Lower leg skin (tissue), 4 donors: Measurements from ENCODE around the gene CCNL1. TPM values are rescaled to one million over a fixed set of nuclear protein-coding genes. Genes with fewer than 3 reads are reported as not detected.

Source experiments
- DNase-seq, 2 donors: peaks; one replicate each; pipeline ENCODE4 v3.0.0-alpha.2; 2019; ENCODE audit warnings: low spot score in 2 of 2
- H3K4me3 ChIP-seq: fragments of 200-600 bp; sonication (generic); 2 replicates; pipeline ENCODE4 v1.5.1; 2017; ENCODE audit warnings: mild to moderate bottlenecking, low read depth; ENCODE audit not compliant: poor library complexity, severe bottlenecking
- POLR2A ChIP-seq, 2 donors: fragments of 450-650 bp; IDR thresholded peaks; one replicate each; pipeline ENCODE4 v1.6.1; 2016 to 2017; ENCODE audit warnings: antibody characterized with exemption in 2 of 2, mild to moderate bottlenecking in 1 of 2, moderate library complexity in 1 of 2
- WGBS, 2 donors: methylation state at CpG; one replicate each; pipeline ENCODE4 v1.1.5; 2018; 5-methylcytosine and 5-hydroxymethylcytosine counted together
- intact Hi-C: fragments of 100-400 bp; cut with DNase I; formaldehyde crosslinking; loops from one replicate; pipeline ENCODE4 v1.15.0; 2023; ENCODE audit warnings: low total_unique reads
- total RNA-seq, 4 donors: library from RNA; depleted of rRNA; stranded (reverse); fragments of >200 nt; gene quantifications; one replicate each; pipeline ENCODE4 v1.1.0, GENCODE V29; 2016
- TF ChIP-seq, protein P1 (sequence below), 3 donors: fragments of 450-650 bp; IDR thresholded peaks; one replicate each; pipeline ENCODE4 v1.5.1; 2016; ENCODE audit warnings: antibody characterized with exemption in 3 of 3, mild to moderate bottlenecking in 3 of 3, moderate library complexity in 2 of 3

CCNL1 gene
- total RNA-seq, 4 donors from 2014 or later: 113 to 308 (median 155) TPM

DNA sequence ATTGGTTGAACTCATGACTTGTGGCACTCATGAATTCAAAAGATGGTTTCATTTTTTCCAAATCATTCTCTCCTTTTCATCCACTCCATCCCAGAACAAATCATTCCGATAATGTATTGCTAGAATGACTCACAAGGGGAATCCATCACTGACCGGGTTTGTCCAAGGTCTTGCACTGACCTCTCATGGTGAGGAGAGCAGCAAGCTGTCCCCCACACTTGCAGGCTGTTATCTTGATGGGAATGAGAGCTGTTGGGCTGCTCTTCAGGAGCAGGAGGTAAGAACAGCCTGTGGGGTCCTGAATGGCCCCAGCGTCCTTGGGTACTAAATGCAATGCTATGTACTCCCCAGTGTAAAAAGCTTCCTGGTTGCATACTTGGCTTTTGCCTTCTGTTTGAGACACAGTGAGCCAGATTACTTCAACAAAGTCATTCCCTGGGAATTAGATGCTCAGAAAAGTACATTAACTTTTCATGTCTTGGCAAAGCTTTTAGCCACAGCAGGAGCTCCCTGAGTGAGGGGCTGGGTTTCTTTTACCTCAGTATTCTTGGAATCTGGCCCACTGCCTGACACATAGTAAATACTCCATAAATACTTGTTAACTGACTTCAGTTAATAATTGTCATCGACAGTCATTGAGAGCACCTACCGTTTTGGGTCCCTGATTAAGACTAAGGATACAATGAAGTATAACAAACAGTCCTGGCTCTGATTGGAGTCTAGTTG, 24.1 kb downstream of the CCNL1 start:
- WGBS, 2 donors: 68 to 76% methylated on average over 5 of the region's 5 CpGs
- DNase-seq: no peak

DNA sequence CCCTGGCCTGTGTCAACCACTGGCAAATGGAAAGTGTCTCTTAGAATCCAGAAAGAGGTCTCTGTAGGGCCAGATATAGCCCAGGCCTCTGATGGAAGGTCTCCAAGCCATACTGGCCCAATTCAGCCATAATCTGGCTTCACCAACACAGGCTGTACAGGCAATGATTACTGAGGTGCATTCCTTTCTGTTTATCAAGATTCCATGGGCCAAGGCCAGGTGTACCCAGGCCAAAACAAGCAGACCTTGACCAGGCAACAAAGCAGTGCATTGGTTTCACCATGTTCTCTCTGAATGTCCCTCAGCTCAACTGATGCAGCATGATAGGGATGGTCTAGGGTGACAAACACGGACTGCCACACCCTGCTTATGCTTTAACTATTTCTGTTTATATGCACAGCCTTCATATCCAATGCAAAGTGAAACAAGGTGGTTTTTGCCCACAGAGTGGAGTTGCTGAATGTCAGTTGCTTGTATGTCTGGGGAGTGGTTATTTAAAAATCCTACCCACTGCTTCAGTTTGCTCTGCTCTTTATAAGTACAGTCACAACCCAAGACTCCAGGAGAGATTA, 25.2 kb downstream of the CCNL1 start:
- WGBS, 2 donors: 61 to 86% methylated on average over 1 of the region's 1 CpG
- no peak for DNase-seq
- intact Hi-C loops: loop anchor here (5.0 to 10.0 kb wide), 2 partner anchors 460 to 592 kb away; partner anchors contain the start of gene TIPARP
- no peak for TF ChIP-seq POLR2A (IDR thresholded peaks at IDR 0.05)
- TF ChIP-seq, protein P1, sequence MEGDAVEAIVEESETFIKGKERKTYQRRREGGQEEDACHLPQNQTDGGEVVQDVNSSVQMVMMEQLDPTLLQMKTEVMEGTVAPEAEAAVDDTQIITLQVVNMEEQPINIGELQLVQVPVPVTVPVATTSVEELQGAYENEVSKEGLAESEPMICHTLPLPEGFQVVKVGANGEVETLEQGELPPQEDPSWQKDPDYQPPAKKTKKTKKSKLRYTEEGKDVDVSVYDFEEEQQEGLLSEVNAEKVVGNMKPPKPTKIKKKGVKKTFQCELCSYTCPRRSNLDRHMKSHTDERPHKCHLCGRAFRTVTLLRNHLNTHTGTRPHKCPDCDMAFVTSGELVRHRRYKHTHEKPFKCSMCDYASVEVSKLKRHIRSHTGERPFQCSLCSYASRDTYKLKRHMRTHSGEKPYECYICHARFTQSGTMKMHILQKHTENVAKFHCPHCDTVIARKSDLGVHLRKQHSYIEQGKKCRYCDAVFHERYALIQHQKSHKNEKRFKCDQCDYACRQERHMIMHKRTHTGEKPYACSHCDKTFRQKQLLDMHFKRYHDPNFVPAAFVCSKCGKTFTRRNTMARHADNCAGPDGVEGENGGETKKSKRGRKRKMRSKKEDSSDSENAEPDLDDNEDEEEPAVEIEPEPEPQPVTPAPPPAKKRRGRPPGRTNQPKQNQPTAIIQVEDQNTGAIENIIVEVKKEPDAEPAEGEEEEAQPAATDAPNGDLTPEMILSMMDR (IDR thresholded peaks at IDR 0.05): no peak
- no peak overlapping the region for H3K4me3 ChIP-seq

More for the DNA sequence above, 24.1 kb downstream of the CCNL1 start:
- no peak for TF ChIP-seq POLR2A (IDR thresholded peaks at IDR 0.05)
- TF ChIP-seq, protein P1 (IDR thresholded peaks at IDR 0.05): no peak
- intact Hi-C loops: loop anchor here (5.0 to 10.0 kb wide), 2 partner anchors 461 to 594 kb away; partner anchors contain the start of gene TIPARP
- no peak overlapping the region for H3K4me3 ChIP-seq

DNA sequence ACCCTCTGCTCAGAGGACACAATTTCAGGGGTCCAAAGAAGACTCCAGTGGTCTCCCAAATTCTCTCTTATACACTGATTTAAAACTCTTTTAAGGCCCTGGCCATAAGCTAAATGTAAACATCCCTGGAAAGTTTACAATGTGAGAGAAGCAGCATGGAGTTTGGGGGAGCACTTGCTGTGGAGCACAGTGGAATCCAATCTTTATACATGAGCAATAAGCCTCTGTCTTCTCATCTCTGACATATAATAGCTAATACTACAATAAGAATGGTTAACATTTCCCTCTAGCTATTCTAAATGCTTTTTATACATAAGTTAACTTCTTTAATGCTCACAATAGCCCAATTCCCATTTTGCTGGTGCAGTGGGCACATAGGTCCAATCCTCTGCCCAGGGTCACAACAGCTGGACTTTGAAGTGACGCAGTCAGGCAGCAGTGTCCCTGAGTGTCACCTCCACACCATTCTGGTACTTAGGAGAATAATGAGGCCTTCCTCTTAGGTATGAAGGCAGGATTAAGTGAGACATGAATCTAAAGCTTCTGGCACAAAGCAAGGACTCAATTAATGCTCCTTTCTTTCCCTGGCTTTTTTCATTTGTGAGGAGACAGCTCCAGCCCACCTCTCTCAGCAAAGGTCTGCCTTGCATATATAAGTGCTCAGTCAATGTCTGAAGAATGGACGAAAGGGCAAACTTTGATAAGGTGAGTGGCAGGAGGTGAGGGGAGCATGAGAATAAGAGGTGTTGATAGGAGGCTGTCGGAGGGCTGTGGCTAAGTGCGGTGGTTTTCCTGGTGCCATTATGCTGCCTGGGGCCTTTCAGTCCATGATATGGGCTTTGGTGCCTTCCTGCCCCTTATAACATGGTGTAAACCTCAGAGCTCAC, 26.3 kb downstream of the CCNL1 start:
- no peak for TF ChIP-seq POLR2A (IDR thresholded peaks at IDR 0.05)
- TF ChIP-seq, protein P1 (IDR thresholded peaks at IDR 0.05): no peak
- H3K4me3 ChIP-seq: no peak overlapping the region
- 85 to 99% methylated on average over 4 of the region's 4 CpGs for WGBS, 2 donors
- no peak for DNase-seq
- intact Hi-C loops: loop anchor here (10.0 kb wide), 1 partner anchor 459 kb away; the partner anchor contains the start of gene TIPARP

DNA sequence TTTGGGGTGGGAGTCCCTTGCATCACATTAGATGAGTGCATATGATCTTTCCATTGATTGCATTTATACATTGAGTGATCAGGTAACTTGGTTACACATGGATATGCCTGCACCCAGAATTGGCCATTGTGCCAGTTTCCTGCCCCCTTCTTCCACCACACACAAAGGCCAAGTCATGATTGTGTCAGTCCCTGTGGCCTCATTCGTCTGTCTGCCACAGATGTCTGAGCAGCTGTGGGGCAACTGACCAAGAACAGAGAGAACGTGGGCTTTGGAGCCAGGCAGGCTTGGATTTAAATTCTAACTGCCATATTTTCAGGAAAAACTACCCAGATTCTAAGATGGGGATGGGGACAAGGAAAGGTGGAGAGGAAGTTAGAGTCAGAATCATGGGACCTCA, 27.0 kb downstream of the CCNL1 start:
- no peak overlapping the region for H3K4me3 ChIP-seq
- 51 to 57% methylated on average over 2 of the region's 2 CpGs for WGBS, 2 donors
- intact Hi-C loops: loop anchor here (10.0 kb wide), 1 partner anchor 458 kb away; the partner anchor contains the start of gene TIPARP
- TF ChIP-seq POLR2A (IDR thresholded peaks at IDR 0.05): no peak
- TF ChIP-seq, protein P1 (IDR thresholded peaks at IDR 0.05): no peak
- no peak for DNase-seq

DNA sequence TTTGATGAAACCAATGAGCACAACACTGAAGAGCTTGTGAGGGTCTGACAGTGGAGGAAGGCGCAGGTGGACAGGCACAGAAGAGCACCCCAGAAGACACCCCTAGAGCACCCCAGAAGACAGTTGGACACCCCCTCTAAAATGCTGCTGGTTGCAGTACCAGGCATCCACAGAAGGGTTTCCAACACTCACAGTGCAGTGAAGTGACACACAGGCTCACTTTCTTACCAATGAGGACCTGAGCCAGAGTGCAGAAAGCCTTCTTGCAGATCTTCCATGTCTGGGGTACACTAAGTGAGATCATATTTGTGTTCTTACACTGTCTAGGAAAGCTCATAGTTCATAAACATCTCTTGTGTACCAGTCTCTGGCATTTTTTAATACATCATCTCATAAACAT, 27.6 kb downstream of the CCNL1 start:
- no peak for DNase-seq
- TF ChIP-seq, protein P1 (IDR thresholded peaks at IDR 0.05): no peak
- TF ChIP-seq POLR2A (IDR thresholded peaks at IDR 0.05): no peak
- 94% methylated on average over 1 of the region's 1 CpG for WGBS, 2 donors
- H3K4me3 ChIP-seq: no peak overlapping the region
- intact Hi-C loops: loop anchor here (10.0 kb wide), 1 partner anchor 458 kb away; the partner anchor contains the start of gene TIPARP
